ENCODE results near the gene ZNF273.

Gene ZNF273

DNA sequence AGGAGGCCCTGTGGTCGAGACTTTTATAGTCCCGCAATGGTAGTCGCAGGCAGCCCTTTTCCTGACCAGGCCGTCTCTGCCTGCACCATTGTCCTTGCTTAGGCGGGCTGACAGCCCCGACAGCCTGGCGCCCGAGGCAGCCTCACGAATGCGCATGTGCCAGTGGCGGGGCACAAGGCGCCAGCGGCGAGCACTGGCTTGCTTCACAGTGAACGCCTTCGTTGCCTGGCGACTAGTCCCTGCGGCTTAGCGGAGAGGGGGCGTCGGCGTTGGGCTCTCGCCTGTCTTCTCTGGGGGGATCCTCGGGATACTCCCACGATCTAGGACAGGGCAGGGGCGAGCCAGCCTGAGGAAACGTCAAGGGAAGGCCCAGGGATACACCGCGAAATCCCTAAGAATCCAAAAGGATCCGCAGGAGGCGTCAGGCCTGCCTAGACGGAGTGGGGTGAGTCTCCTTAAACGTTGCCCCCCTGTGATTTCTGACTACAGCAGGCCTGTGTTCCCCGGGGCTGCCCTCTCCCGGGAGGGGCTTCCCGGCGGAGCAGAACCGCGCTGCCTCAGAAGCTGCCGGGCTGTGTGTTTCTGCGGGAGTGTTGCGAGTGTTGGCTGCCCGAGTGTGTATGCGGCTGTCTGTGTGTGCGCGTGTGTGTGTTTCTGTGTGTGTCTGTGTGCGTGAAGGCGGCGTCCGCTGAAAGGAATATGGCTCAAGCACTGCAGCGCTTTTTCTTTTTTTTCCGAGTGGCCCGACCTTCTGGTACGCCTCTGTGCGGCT, 20.5 kb upstream of the ZNF273 start:
- TF ChIP-seq, protein P1, sequence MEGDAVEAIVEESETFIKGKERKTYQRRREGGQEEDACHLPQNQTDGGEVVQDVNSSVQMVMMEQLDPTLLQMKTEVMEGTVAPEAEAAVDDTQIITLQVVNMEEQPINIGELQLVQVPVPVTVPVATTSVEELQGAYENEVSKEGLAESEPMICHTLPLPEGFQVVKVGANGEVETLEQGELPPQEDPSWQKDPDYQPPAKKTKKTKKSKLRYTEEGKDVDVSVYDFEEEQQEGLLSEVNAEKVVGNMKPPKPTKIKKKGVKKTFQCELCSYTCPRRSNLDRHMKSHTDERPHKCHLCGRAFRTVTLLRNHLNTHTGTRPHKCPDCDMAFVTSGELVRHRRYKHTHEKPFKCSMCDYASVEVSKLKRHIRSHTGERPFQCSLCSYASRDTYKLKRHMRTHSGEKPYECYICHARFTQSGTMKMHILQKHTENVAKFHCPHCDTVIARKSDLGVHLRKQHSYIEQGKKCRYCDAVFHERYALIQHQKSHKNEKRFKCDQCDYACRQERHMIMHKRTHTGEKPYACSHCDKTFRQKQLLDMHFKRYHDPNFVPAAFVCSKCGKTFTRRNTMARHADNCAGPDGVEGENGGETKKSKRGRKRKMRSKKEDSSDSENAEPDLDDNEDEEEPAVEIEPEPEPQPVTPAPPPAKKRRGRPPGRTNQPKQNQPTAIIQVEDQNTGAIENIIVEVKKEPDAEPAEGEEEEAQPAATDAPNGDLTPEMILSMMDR (IDR thresholded peaks at IDR 0.05) = no peak
- TF ChIP-seq ZFX (IDR thresholded peaks at IDR 0.05; ENCODE audit: borderline replicate concordance) = no peak
- no peak overlapping the region for H3K27ac ChIP-seq

DNA sequence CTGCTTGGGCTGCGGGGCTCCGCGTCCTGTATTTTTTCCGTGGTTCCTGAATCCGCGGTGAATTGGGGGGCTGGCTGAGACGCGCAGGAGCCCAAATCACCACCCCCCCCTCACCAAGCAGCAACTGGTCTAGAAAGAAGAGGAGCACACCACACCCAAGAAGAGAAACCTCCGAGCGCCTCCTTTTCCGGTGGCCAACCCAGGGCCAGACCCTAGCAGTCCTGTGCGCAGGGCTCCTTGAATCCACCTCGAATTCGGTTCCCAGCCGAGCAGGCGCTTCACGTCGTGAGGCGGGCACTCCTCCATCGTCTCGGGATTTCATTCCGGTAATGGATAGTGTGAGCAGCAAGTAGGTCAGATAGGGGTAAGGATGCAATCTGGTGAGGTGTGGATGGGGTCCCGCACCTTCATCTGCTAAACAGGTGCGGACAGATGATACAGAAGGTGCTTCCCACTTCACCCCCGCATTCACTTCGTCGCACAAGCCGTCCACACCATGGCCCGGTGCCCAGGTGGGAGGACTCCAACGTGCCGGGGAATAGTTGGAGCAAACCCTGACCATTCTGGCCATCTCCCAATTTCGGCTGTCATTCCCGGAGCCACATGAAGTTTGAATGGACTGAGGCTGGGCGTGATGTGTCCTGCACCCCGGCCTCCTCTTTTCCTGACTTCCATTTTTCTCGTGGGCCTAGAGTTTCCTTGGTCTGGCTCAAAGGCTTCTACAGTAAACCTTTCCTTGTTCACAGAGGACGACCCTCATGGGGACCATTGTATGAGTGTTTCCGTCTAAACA, 19.8 kb upstream of the ZNF273 start:
- H3K27ac ChIP-seq = no peak overlapping the region
- no peak for TF ChIP-seq ZFX (IDR thresholded peaks at IDR 0.05; ENCODE audit: borderline replicate concordance)
- TF ChIP-seq, protein P1 (IDR thresholded peaks at IDR 0.05) = no peak

DNA sequence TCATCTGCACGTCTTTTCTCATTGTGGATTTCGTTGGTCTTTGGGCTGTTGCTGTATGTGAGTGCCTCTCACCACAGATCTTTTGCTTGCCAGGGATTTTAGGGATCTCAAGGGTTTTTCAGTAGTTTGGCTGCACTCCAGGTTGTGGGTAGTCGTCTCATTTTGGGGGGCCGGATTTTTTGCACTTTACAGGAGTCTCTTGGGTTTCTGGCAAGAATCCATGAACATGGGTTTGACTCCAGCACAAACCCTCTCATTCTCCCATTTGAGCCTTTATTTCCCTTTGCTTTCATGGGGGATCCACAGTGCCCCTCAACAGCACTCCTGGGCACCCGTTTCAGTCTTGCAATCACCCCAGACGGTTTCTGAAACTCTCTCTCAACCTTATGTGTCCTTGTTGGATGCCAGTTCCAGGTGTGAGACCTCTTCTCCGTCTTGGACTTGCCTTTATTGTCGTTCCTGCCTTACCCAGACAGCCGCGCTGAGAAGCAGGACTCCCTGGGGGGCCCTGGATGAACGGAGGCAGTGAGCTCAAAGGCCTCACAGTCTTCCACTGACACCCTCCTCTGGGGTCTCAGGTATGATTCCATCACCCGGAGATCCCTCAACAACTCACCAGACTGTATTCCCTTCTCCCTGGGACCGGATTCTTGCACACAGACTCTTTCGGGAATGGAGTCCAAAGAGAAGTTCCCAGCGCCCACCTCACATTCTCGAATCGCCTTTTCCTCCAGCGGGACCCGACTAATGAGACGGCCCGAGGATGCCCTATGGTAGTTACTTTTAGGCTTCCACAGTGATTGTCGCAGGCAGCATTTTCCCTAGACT, 18.8 kb upstream of the ZNF273 start:
- no peak for TF ChIP-seq ZFX (IDR thresholded peaks at IDR 0.05; ENCODE audit: borderline replicate concordance)
- TF ChIP-seq, protein P1 (IDR thresholded peaks at IDR 0.05) = no peak
- no peak overlapping the region for H3K27ac ChIP-seq

DNA sequence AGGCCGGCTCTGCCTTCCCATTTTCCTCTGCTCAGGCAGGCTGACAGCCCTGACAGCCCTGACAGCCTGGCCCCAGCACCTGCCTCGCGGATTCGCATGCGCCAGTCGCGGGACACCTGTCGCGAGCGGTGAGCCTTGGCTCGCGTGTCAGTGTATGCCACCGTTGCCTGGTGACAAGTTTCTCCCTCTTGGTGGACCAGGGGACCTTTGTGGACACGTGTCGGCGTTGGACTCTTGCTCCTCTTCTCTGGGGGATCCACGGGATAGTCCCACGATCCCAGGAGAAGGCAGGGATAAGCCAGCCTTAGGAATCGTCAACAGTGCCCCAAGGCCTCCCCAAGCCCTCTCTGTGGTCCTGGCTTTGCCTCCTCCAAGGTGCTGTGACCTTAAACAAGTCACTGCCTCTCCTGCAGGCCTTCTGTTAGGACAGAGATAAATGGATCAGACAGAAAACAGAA, 18.1 kb upstream of the ZNF273 start:
- no peak overlapping the region for H3K27ac ChIP-seq
- no peak for TF ChIP-seq ZFX (IDR thresholded peaks at IDR 0.05; ENCODE audit: borderline replicate concordance)
- TF ChIP-seq, protein P1 (IDR thresholded peaks at IDR 0.05) = no peak

DNA sequence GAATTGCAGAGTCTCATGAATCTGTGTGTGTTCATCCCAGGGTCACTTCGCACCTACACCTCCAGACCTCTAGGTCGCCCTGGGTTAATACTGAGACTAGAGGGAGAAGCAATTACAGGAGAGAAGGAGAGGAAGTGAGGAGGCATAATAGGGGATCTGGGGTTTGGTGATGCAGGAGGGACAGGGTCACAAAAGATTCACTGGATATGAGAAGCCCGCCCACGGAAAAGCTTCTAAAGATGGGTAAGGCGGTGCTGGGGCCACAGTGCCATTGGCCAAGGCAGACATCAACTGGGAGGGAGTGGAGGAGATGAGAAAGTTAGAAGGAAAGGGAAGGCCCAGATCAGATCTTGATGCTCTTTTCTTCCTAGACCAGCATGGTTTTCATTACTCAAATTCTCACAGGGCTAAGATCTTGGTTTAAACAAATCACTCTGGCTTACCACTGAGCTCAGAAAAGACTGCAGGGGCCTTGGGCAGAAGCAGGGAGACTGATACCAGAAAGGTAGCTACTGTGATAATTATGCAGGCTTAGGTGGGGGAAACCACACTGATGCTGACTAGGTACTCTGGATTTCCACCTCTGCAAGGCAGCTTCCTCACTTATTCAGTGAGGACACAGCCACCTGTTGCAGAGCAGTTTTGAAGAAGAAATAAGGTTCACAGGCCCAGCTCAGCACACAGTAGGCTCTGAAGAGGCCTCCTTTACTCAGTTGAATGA, 17.4 kb upstream of the ZNF273 start:
- TF ChIP-seq, protein P1 (IDR thresholded peaks at IDR 0.05) = no peak
- no peak for TF ChIP-seq ZFX (IDR thresholded peaks at IDR 0.05; ENCODE audit: borderline replicate concordance)
- no peak overlapping the region for H3K27ac ChIP-seq

DNA sequence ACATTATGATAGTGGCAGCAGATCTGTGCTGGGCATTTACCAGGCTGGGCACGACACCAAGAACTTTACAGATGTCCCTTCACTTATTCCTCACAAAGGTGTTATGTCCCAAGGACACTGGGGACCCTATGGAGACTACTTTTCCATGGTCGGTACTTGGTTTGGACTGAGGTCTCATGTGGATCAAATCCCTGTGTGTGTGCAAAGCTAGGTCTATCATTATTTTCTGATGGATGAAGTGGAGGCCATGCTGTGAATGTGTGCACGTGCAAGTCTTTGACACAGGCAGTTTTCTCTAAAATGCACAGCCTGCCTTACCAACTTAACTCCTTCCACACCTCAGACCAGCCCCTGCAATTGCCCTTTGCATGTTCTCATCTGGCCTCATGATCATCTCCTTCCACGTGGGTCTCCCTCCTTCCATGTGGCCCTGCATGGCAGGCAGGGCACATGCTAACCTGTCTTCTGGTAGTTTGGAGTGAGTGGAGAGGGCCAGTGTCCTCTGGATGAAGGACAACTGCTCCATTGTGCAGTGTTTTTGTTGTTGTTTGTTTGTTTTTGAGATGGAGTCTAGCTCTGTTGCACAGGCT, 16.0 kb upstream of the ZNF273 start:
- H3K27ac ChIP-seq = no peak overlapping the region
- TF ChIP-seq, protein P1 (IDR thresholded peaks at IDR 0.05) = no peak
- no peak for TF ChIP-seq ZFX (IDR thresholded peaks at IDR 0.05; ENCODE audit: borderline replicate concordance)

All from 22Rv1 (cell line).